PC-3 (cell line): Measurements from ENCODE around the gene PRPF6.

Experiments used
- CTCF ChIP-seq: fragments of 300-600 bp; sonication (generic); conservative IDR thresholded peaks from 2 replicates; pipeline ENCODE4 v1.5.1; 2017; ENCODE audit warnings: antibody characterized with exemption, low read depth, mild to moderate bottlenecking, low read length
- EZH2 ChIP-seq: fragments of 300-600 bp; sonication (generic); IDR thresholded peaks from one replicate; pipeline ENCODE4 v1.6.1; 2017; ENCODE audit warnings: antibody characterized with exemption, mild to moderate bottlenecking, low read length; ENCODE audit not compliant: unreplicated experiment

DNA sequence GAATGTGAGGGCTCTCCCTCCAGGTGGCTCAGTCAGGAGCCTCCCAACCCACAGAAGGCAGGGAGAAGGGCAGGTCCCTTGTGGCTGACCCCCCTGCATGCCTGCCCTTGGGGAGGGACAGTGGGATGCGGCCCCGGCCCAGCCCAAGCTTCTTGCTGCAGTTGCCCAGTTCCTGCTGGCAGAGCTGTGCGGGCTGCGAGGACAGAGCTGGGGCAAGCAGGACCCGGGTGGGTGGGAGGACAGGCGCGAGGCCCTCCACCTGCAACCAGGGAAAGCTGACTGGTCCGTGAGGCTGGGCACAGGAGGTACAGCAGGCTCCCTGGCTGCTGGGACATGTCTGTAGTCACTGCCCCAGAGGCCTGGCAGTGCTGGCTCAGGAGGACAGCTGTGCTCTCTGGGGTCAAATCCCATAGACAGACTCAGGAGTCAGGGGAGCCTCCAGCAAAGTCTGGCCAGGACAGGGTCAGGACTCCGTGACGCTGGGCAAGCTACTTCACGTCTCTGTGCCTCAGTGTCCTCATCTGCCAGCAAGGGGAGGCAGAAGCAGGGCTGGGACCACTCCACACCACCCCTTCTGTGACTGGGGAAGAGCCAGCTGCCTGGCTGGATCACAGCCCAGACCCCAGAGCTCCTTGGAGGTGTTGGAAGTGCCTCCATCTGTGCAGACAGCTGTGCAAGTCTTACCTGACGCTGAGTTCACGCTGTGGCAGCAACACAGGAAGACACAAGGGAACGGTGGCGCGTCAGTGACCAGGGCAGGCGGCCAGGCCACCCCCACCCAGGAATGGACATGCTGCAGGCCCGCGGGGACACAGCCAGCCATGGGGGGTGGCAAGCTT lies 37.7 kb upstream of the PRPF6 start:
- TF ChIP-seq CTCF (no peak), EZH2 (no peak)
